Measurements from ENCODE around the gene ALDH3B1. TPM values are rescaled to one million over a fixed set of nuclear protein-coding genes. Genes with fewer than 3 reads are reported as not detected.

Gene ALDH3B1
- total RNA-seq, 2 experiments from 2014 or later, result not detected

DNA sequence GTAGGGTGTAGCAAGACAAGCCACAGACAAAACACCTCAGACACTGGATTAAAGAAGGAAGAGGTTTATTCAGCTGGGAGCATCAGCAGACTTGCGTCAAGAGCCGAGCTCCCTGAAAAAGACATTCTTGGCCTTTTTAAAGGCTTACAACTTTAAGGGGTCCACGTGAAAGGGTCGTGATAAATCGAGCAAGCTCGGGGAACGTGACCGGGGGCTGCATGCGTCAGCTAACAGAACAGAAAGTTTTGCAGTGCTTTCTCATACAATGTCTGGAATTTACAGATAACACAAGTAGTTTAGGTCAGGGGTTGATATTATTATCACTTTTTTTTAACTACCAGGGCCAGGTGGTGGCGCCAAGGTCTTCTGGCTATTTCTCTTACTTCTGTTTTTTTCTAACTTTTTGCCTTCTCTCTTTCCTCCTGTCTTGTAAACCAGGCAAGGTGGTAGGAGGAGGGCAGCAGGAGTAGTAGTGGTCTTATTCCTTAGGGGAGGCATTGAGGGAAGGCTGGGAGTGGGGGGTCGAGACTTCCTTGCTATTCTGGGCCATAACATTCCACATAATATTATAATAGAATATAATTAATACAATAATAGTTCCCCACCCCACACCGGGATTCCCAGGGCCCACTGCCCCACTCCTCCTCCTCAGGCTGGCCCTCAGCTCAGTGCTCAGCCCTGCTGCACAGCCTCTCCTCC lies 587 bp upstream of the ALDH3B1 start:
- intact Hi-C loops (cut with DNase I, micrococcal nuclease), result loop anchor here (2.0 to 10.0 kb wide), 2 partner anchors 195 to 197 kb away; no protein-coding TSS in a partner anchor
- CTCF ChIA-PET, result interaction anchor here (0.9 kb wide), 1 partner anchor 16 kb away, joined by 3 read pairs; no protein-coding TSS in a partner anchor
- POLR2A ChIA-PET, result no interaction called here
- no peak overlapping the region for H3K27ac Mint-ChIP-seq
- DNase-seq (peak; percentile 41), ATAC-seq (no peak)
- H3K4me3 Mint-ChIP-seq, result no peak overlapping the region
- H3K27me3 Mint-ChIP-seq, result no peaks in the 10 kb centered on the region
- H3K36me3 Mint-ChIP-seq (ENCODE audit: low read depth), result no peaks in the 10 kb centered on the region
- no peaks in the 10 kb centered on the region for H3K9me3 Mint-ChIP-seq (ENCODE audit: low read depth)
- H3K4me1 Mint-ChIP-seq, result peaks cover 9% of the 10 kb centered on the region

DNA sequence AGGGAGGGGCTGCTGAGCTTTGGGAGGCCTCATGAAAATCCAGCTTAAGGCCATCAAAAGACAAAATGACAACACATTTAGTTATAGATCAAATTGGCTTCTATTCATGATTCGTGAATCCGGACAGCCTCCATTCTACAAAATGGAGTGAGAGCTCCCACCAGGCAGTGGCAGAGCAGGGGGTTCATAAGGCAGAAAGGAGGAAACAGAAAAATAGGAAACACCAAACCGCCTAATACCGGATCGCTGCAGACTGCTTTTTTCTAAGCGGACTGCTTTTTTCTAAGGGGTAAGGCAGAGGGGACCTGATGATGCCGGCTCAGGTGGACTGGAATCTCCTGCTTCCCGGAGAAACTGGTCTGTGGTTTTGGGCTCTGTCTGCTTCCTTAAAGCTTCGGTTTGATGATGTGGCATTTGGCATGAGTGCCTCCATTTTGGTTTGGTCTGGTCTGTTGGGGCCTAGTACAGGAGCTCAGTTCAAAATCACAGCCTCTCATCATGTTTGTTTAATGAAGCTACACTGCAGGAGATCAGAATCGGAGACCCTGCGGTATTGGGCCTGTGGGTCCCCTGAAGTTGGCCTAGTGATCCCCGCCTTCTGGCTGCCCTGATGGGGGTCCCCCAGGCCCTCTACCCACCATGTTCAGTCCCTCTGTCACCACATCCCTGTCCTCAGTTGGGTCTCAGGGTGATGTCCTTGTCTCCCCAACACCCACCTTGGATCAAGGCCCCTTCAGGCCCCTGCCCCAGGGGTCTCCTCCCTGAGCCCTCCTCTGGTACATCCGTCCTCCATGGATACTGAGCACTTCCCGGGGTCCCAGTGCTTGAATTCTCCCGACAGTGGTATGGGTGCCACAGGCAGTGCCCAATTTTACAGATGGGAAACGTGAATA lies 1.2 kb downstream of the ALDH3B1 start:
- H3K27ac Mint-ChIP-seq, result no peak overlapping the region
- POLR2A ChIA-PET, result no interaction called here
- DNase-seq, result no peak
- H3K4me1 Mint-ChIP-seq, result peaks cover 5% of the 10 kb centered on the region
- no peaks in the 10 kb centered on the region for H3K27me3 Mint-ChIP-seq
- intact Hi-C loops (cut with DNase I, micrococcal nuclease), result no loop called here
- H3K36me3 Mint-ChIP-seq (ENCODE audit: low read depth), result no peaks in the 10 kb centered on the region
- CTCF ChIA-PET, result interaction anchor here (0.8 to 1.4 kb wide), 2 partner anchors 44 to 94 kb away, joined by 3 to 4 read pairs; no protein-coding TSS in a partner anchor
- no peaks in the 10 kb centered on the region for H3K9me3 Mint-ChIP-seq (ENCODE audit: low read depth)
- no peak for ATAC-seq
- H3K4me3 Mint-ChIP-seq, result no peak overlapping the region

DNA sequence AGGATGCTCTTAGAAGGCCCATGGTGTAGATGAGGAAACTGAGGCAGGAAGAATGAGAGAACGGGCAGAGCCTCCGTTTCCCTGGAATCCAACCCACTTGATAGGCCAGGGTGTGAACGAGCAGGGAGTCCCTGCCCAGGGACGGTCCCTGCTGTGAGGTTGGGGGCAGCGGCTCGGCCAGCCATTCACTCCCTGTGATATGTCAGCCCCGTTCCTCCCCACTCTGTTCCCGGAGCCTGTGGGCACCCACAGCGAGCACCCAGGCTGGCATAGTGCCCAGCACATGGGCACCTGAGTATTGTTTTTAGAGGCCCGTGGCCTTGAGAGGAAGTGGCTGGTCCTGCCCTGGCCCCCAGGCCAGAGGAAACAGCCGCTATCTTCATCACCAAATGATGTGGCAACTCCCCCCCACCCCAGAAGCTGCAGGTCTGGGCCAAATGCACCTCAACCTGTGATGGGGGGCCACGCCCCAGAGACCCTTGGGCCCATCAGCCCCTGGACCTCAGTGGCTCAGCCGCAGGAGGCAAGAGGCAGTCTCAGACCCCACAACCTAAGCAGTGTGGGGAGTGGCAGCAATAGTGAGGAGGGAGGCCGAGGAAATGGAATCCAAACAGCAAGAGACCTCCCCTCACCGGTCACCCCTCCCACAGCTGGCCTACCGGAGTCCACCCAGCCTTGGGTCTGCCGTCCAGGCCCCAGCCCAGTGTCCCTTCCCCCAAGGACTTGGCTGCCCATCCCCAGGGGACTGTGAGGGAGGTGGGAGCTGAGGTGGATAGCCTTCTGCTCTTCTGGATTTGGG lies 2.1 kb downstream of the ALDH3B1 start:
- ATAC-seq (no peak), DNase-seq (no peak)
- Mint-ChIP-seq H3K4me3 (no peak overlapping the region), H3K9me3 (ENCODE audit: low read depth) (no peaks in the 10 kb centered on the region), H3K27me3 (no peaks in the 10 kb centered on the region), H3K36me3 (ENCODE audit: low read depth) (no peaks in the 10 kb centered on the region), H3K27ac (no peak overlapping the region), H3K4me1 (peaks cover 5% of the 10 kb centered on the region)
- intact Hi-C loops (cut with DNase I, micrococcal nuclease), result no loop called here
- ChIA-PET CTCF (no interaction called here), POLR2A (no interaction called here)

DNA sequence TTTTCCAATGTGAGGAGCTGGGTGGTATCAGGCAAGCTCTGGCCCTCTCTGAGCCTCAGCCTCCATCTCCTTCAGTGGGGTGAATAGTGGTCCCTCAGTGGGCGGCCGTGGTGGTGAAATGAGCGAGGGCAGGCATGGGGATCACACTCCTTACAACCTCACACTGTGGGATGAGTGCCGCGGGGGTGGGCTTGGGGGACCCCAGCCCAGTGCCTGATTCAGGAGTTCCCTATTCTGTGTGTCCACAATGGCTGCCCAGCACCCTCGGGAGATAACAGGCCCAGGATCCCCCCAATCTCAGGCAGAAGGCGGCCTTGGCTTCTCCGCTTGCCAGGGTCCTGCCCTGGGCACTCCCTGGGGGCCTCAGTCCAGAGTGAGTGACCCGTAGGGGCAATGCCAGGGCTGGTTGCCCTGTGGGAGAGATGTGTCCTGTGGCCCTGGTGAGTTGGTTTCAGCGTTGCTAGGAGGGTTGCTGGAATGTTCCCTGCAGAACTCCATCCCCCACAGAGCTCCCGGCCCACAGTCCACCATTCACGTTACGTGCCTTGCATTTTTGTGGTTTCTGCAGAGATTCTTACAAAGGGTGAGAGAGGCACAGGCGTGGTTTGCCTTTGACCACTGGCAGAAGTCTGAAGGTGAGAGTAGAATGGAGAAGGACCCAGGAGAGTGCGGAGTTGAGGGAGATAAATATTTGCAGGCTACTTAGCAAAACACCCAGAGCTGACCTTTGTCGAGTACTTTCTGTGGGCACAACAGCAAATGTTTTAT lies 2.9 kb downstream of the ALDH3B1 start:
- H3K36me3 Mint-ChIP-seq (ENCODE audit: low read depth), result no peaks in the 10 kb centered on the region
- H3K4me1 Mint-ChIP-seq, result peaks cover 5% of the 10 kb centered on the region
- ChIA-PET CTCF (no interaction called here), POLR2A (interaction anchor here (0.7 kb wide), 1 partner anchor 24 kb away, joined by 3 read pairs; no protein-coding TSS in a partner anchor)
- ATAC-seq, result no peak
- H3K9me3 Mint-ChIP-seq (ENCODE audit: low read depth), result no peaks in the 10 kb centered on the region
- no peak overlapping the region for H3K4me3 Mint-ChIP-seq
- intact Hi-C loops (cut with DNase I, micrococcal nuclease), result no loop called here
- no peak for DNase-seq
- no peak overlapping the region for H3K27ac Mint-ChIP-seq
- no peaks in the 10 kb centered on the region for H3K27me3 Mint-ChIP-seq

DNA sequence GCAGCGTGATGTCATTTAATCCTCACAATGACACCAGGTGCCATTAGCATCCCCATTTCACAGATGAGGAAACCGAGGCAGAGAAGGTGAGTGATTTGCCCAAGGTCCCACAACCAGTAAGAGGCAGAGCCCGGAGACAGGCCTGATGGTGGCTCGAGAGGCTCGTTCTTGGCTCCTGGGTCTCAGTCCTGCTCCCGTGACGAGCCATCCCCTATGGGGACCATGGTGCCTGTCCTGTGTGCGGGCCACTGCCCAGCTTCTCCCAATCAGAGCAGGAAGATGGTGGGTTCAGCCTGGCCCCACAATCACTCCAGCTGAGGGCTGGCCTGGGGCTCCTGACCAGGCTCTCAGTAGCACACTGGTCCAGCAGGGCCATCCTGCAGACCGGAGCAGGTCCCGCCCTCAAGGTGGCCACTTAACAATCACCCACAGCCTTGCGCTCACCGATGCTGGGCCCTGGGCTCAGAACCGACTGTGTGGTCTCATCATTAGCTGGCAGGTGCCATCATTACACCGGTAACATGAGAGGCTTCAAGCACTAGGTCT lies 3.6 kb downstream of the ALDH3B1 start:
- CTCF ChIA-PET, result no interaction called here

DNA sequence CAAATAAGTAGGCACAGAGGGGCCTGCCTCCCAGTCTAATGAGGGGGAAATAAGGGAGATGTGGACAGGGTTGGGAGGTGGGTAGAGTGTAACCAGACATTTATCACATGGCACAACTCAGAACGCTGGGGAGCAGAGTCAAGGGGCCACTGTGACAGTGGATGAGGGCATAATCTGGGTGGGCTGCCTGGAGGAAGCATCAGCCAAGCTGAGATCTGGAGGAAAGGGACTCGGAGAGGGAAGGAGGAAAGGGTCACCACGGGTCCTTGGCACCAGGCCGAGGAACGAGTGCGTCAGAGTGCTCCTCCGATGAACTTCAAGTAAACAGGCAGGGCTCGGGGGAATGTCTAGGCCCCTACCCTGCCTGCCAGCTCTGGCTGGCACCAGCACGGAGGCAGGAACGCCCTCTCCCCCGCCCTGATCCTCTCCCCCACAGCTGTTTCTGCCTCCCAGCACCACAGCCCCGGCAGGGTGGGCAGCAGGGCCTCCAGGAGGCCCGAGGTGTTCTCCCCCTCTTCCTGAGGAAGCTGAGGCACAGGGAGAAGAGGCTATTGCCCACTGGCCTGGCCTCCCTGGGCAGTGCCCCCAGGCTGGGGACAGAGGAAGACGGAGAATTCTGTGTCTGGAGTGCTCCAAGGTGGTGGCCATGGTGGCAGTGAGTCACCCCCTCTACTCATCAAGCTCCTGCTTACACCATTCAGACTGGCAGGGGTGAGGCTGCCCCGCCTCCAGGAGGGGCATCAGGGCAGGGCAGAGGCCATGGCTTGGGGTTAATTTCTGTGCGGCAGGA lies 4.2 kb downstream of the ALDH3B1 start:
- Mint-ChIP-seq H3K27me3 (no peaks in the 10 kb centered on the region), H3K36me3 (ENCODE audit: low read depth) (no peaks in the 10 kb centered on the region), H3K27ac (no peak overlapping the region), H3K4me3 (no peak overlapping the region), H3K9me3 (ENCODE audit: low read depth) (no peaks in the 10 kb centered on the region), H3K4me1 (no peaks in the 10 kb centered on the region)
- intact Hi-C loops (cut with DNase I, micrococcal nuclease), result no loop called here
- DNase-seq (peak; percentile 40), ATAC-seq (peak; percentile 84)
- ChIA-PET CTCF (no interaction called here), POLR2A (interaction anchor here (0.6 kb wide), 1 partner anchor 13 kb away, joined by 3 read pairs; no protein-coding TSS in a partner anchor)

More for the DNA sequence above, 3.6 kb downstream of the ALDH3B1 start:
- intact Hi-C loops (cut with DNase I, micrococcal nuclease), result no loop called here
- Mint-ChIP-seq H3K4me1 (peaks cover 5% of the 10 kb centered on the region), H3K27ac (no peak overlapping the region), H3K9me3 (ENCODE audit: low read depth) (no peaks in the 10 kb centered on the region), H3K4me3 (no peak overlapping the region), H3K36me3 (ENCODE audit: low read depth) (no peaks in the 10 kb centered on the region), H3K27me3 (no peaks in the 10 kb centered on the region)
- no peak for DNase-seq
- ATAC-seq, result no peak
- POLR2A ChIA-PET, result interaction anchor here (0.7 kb wide), 1 partner anchor 23 kb away, joined by 3 read pairs; no protein-coding TSS in a partner anchor

DNA sequence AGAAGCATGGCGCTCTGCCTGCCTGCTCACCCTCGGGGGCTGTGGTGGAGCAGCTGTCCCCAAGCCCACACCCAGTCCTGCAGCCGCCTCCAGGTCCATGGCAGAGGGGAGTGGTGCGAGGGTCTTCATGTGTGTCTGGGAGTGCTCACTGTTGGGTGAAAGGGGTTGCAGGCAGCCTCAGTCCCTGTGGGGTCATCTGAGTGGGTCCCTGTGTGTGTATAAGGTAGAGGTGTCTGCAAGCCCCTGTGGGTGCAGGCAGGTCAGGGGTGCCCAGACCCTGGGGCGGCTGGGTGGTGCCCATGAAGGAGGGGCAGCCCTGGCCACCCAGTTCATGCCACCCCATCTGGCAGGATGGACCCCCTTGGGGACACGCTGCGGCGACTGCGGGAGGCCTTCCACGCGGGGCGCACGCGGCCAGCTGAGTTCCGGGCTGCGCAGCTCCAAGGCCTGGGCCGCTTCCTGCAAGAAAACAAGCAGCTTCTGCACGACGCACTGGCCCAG lies 4.9 kb downstream of the ALDH3B1 start:
- Mint-ChIP-seq H3K27me3 (no peaks in the 10 kb centered on the region), H3K27ac (no peak overlapping the region), H3K9me3 (ENCODE audit: low read depth) (no peaks in the 10 kb centered on the region), H3K4me1 (no peaks in the 10 kb centered on the region), H3K4me3 (no peak overlapping the region), H3K36me3 (ENCODE audit: low read depth) (no peaks in the 10 kb centered on the region)
- CTCF ChIA-PET, result no interaction called here
- no peak for DNase-seq
- intact Hi-C loops (cut with DNase I, micrococcal nuclease), result no loop called here
- POLR2A ChIA-PET, result no interaction called here
- no peak for ATAC-seq

DNA sequence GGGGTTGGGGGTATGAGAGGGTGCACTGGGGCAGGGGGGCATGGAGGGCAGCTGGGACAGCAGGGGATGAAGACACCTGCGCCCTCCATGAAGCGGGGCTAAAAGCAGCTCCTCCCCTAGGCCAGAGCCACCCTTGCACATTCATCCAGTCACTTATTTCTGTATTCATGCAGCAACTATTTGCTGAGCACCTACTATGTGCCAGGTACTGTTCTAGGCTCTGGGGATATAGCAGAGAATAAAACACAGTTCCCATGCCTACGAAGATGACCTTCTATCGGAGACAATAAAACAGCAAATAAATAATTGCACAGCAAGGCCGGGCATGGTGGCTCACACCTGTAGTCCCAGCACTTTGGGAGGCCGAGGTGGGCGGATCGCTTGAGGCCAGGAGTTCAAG lies 5.3 kb downstream of the ALDH3B1 start:
- intact Hi-C loops (cut with DNase I, micrococcal nuclease), result no loop called here
- H3K9me3 Mint-ChIP-seq (ENCODE audit: low read depth), result no peaks in the 10 kb centered on the region
- POLR2A ChIA-PET, result no interaction called here
- H3K4me3 Mint-ChIP-seq, result no peak overlapping the region
- no peaks in the 10 kb centered on the region for H3K27me3 Mint-ChIP-seq
- DNase-seq (no peak), ATAC-seq (no peak)
- no peaks in the 10 kb centered on the region for H3K4me1 Mint-ChIP-seq
- H3K36me3 Mint-ChIP-seq (ENCODE audit: low read depth), result no peaks in the 10 kb centered on the region
- no peak overlapping the region for H3K27ac Mint-ChIP-seq
- CTCF ChIA-PET, result no interaction called here

DNA sequence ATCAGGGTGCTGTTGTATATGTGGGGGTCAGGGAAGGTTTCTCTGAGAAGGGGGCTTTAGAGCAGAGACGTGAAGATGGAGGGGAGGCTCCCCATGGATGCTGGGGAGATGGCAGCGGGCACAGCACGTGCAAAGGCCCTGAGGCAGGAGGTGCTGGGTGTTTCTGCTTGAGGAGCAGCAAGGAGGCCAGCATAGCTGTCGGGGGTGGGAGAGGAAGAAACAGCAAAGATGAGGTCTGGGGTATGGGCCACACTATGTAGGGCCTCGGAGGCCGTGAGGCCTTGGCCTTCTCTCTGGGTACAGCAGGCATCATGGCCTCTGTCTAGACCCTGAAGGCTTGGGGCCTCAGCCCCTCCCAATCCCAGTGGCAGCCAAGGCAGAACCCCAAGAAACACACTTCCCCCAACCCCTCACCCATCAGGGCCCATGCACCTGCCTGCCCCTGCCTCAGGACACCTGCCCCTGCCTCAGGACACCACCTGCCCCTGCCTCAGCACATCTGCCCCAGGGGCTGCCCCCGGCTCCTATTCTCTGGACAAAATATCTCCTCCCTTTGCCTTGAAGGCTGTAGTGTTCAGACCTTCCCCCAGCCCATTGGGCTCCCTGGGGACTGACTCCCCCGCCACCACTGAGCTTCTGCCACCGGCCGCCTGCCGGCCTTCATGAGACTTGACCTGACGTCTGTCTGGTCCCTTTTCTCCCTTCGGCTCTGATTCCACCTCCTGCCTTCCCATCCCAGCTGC lies 6.2 kb downstream of the ALDH3B1 start:
- no peak for ATAC-seq
- POLR2A ChIA-PET, result no interaction called here

More for the DNA sequence above, 6.2 kb downstream of the ALDH3B1 start:
- no peaks in the 10 kb centered on the region for H3K36me3 Mint-ChIP-seq (ENCODE audit: low read depth)
- no peaks in the 10 kb centered on the region for H3K4me1 Mint-ChIP-seq
- CTCF ChIA-PET, result no interaction called here
- intact Hi-C loops (cut with DNase I, micrococcal nuclease), result no loop called here
- DNase-seq, result no peak
- H3K27ac Mint-ChIP-seq, result no peak overlapping the region
- H3K27me3 Mint-ChIP-seq, result no peaks in the 10 kb centered on the region
- H3K4me3 Mint-ChIP-seq, result no peak overlapping the region
- H3K9me3 Mint-ChIP-seq (ENCODE audit: low read depth), result no peaks in the 10 kb centered on the region

Measured in activated CD4-positive, alpha-beta T cell treated with anti-CD3 and anti-CD28 coated beads for 36 hours (primary cell).